GM04503 (cell line): ENCODE measurements around the gene CORO7.

Source experiments
- DNase-seq: peaks from one replicate; pipeline ENCODE4 v3.0.0-alpha.2; 2012; ENCODE audit warnings: low read depth

Gene CORO7

DNA sequence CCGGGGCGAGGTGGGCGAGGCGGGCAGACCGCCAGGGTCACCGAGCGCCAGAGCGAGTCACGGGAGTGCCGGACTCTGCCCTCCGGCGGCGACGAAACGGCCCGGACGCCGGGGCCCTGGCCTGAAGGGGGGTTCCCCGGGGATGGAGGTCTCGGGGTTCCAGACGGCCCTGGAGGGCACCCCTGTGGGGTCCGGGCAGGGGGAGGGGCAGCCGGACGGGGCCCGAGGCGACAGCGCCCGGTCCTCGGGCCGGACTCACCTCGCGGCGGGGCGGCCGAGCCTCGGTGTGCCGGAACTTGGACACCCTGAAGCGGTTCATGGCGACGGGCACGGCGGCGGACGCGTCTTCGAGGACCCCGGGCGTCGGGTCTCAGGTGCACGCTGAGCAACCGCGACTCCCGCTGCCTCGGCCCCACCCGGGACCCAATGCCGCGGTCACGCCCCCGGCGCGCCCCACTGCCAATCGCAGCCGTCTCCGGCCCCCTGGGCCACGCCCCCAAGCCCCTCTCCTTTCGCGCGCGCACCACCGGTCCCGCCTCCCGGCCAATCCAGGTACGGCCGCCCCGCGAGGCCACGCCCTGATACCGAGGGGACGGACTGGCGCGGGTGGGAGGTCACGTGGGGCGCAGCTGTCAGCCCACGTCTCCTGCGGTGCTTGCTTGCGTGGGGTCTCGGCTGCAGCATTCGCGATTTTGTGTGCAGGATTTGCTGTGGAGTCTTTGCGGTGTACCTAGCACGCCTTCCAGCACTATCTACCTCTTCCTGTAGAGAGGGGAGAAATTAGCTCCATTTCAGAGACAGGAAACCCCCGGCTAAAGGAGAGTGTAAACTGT lies at the start of gene CORO7:
Gene CORO7 (minus strand): TSS at position 397 of the 833 bp plus-strand sequence. CDS start 78 bp downstream, at position 319.
- DNase-seq, result no peak

DNA sequence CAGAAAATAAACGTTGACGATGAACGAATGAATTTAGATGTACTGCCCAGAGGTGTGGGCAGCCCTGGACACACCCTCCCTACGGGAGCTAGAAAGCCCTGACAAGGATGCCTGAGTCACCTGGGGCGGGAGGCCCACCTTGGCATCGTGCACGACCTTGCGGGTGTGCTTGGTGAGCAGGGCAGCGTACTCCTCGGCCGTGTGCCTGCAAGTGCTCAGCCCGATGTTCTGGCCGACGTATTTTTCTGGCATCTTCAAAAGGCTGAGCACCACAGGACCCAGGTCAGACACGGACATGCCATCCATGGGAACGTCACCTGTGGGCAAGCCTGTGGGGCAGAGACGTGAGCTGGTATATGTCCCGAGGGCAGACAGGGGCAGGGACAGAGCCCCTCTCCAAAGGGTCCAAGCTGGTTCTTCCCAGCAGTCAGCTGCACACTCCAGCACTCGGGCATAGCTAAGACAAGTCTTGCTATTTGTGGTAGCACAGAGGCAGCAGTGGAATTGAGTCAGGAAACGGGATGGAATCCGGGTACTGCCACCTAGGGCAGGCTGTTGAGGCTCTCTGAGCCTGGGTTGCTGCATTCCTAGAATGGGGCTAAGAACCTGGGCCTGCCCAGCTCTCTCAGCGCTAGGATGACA lies 47.2 kb upstream of the CORO7 start:
- no peak for DNase-seq

GRCh38 chr16:4461250-4462085 lies 45.1 kb upstream of the CORO7 start:
- DNase-seq, result no peak

DNA sequence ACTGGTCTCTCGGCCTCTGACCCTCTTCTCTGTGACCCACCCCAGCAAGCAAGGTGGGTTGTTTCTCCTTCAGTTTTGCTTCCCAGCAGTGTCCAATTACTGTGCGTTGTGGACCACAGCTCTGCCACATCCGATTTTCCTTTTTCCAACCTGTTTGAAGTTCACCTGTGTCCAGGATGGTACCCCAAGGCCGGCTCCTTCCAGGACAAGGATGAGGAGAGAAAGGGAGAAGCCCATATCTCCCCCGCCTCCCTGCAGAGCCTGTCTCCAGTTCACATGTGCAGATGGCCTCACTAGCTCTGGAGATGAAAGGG lies 44.5 kb upstream of the CORO7 start:
- DNase-seq, result no peak

DNA sequence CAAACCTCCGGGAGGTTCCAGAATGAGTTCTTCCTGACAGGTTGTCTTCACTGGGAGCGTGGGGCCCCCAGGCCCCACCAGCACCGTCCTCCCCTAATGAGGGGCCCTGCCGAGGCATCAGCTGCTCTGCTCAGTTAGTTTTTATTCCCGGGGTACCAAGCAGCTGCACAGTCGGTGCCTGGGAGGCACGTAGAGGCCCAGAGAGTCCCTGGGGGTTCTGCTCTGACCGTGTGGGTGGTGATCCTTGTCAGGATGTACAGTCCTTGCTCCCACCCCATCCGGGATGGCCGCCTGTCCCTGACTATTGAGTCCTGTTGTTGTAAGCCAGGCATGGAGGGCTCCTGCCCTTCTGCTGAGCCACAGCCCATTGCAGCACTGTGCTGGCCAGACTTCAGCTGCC lies 39.6 kb upstream of the CORO7 start:
- DNase-seq, result no peak

GRCh38 chr16:4455081-4455480 lies 38.7 kb upstream of the CORO7 start:
- no peak for DNase-seq

GRCh38 chr16:4454623-4455022 lies 38.2 kb upstream of the CORO7 start:
- DNase-seq, result no peak

GRCh38 chr16:4452674-4453073 lies 36.3 kb upstream of the CORO7 start:
- DNase-seq, result no peak

GRCh38 chr16:4450931-4451519 lies 34.6 kb upstream of the CORO7 start:
- no peak for DNase-seq

GRCh38 chr16:4450430-4450829 lies 34.0 kb upstream of the CORO7 start:
- no peak for DNase-seq

GRCh38 chr16:4443986-4444385 lies 27.6 kb upstream of the CORO7 start:
- no peak for DNase-seq

DNA sequence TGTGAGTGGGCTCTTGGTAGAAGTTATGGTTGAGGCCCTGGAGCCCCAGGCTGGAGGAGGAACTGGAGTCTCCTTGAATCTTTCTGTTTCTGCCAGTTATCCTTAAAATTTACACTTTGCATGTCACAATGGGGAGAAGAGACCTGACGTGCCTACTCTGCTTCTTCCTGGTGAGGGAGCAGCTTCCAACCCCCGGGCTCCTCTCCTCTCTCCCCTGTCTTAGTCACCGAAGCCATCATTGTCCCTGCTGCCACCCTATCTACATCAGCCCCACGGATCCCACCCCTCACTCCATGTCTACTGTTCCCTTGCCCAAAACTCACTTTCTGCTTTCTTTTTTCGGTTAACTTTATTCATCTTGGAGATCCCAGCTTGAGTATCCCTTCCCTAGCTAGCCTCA lies 26.9 kb upstream of the CORO7 start:
- no peak for DNase-seq

GRCh38 chr16:4442371-4442770 lies 26.0 kb upstream of the CORO7 start:
- DNase-seq, result no peak

DNA sequence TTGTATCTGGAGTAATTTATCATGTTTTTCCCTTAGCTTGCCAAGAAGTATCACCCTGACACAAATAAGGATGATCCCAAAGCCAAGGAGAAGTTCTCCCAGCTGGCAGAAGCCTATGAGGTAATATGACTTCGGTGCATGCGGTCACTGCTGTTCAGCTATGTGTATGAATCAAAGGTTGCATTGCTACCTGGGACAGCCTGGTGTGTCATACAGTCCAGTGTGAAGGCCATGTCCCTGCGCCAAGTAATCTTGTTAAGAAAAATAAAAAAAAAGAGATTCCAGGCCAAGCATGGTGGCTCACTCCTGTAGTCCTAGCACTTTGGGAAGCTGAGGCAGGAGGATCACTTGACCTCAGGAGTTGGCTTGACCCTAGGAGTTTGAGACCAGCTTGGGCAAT lies 21.0 kb upstream of the CORO7 start:
- DNase-seq, result no peak

- no peak for DNase-seq
These were observed 19.1 kb upstream of the CORO7 start for GRCh38 chr16:4435337-4436067.

DNA sequence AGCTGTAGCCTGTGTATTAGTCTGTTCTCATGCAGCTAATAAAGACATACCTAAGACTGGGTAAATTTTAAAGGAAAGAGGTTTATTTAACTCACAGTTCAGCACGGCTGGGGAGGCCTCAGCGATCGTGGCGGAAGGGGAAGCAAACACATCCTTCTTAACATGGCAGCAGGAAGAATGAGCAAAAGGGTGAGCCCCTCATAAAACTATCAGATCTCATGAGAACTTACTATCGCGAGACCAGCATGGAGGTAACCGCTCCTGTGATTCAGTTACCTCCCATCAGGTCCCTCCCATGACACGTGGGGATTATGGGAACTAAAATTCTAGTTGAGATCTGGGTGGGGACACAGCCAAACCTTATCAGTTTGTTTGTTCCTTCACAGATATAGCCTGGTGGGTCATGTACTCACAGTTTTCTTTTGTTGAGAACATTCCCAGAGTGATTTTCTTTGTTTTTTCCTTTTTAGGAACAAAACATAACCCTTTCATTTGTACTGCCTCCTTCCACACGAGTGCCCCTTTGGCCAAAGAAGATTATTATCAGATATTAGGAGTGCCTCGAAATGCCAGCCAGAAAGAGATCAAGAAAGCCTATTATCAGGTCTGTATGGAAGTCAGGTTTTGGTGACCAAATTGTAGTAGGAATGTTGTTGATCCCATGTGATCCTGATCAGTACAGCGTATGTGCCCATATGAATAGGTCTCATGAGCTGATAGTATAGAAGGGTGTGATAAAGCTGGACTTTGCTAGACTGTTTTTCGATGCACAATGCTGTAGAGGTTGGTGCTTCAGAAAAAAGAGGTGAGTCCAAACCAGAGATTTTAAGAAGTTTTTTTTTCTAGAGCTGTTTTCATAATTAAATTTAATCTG lies 17.8 kb upstream of the CORO7 start:
- DNase-seq, result no peak

DNA sequence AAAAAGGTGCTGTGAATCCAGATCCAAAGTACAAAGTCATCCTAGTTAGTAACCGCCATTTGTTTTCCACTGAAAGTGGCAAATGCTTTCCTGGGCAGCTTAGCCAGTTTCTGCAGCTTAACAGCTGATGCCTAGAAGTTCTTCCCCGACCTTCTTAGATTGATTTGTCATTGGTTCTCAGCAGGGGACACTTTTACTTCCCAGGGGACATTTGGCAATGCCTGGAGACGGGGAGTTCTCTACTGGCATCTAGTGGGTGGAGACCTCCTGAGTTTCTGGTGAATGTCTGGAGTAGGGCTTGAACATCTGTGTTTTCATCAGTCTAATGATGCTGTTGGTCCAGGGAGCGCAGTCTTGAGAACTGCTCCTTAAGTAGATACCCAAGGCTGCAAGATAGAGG lies 16.8 kb upstream of the CORO7 start:
- DNase-seq, result no peak

- DNase-seq, result no peak
These were observed 14.6 kb upstream of the CORO7 start for GRCh38 chr16:4431023-4431422.

GRCh38 chr16:4428500-4428899 lies 12.1 kb upstream of the CORO7 start:
- DNase-seq, result no peak

GRCh38 chr16:4426722-4427372 lies 10.5 kb upstream of the CORO7 start:
- no peak for DNase-seq
